CD4-positive, alpha-beta T cell (primary cell): ENCODE results near the gene MED27. TPM values are rescaled to one million over a fixed set of nuclear protein-coding genes. Genes with fewer than 3 reads are reported as not detected.

ENCODE experiments used
- ATAC-seq: fragments of 200-7000 bp; cut with Tn5 transposase; one replicate; pipeline ENCODE4 v1.10.0; 2022; ENCODE audit warnings: mild to moderate bottlenecking; ENCODE audit not compliant: poor library complexity
- CTCF ChIA-PET: fragments of 350-600 bp; sonication (Branson Sonifier 250); formaldehyde crosslinking; loops from one replicate; lab custom pipeline; 2021; ENCODE audit warnings: antibody characterized with exemption, inconsistent platforms; lab: Charles Lee
- POLR2A ChIA-PET: fragments of 350-600 bp; sonication (Branson Sonifier 250); formaldehyde crosslinking; loops from one replicate; lab custom pipeline; 2021; ENCODE audit warnings: antibody characterized with exemption, inconsistent platforms; lab: Charles Lee
- DNase-seq, 14 experiments: peaks; one replicate each; pipeline ENCODE4 v3.0.0-alpha.2; 2013 to 2020; ENCODE audit warnings: mixed read lengths in 2 of 14
- H3K27ac ChIP-seq, 2 donors: one replicate each; pipeline versions ENCODE4 v1.5.1 to v1.7.0; 2013; ENCODE audit warnings: low read length in 2 of 2, low read depth in 1 of 2, mild to moderate bottlenecking in 1 of 2
- H3K27me3 ChIP-seq, 2 experiments: 1 replicate in 1 of 2; 2 replicates in 1 of 2; pipeline versions ENCODE4 v1.6.1 to v1.7.0; 2013; ENCODE audit warnings: low read length in 2 of 2, control low read depth in 1 of 2, mild to moderate bottlenecking in 1 of 2, moderate library complexity in 1 of 2; ENCODE audit not compliant: insufficient read depth in 2 of 2, control insufficient read depth in 1 of 2
- H3K36me3 ChIP-seq: one replicate; pipeline ENCODE4 v1.6.1; 2013; ENCODE audit warnings: low read length, control low read depth; ENCODE audit not compliant: insufficient read depth
- H3K4me1 ChIP-seq: one replicate; pipeline ENCODE4 v1.6.1; 2013; ENCODE audit warnings: low read length, control low read depth; ENCODE audit not compliant: insufficient read depth
- H3K4me3 ChIP-seq: one replicate; pipeline ENCODE4 v1.5.1; 2013; ENCODE audit warnings: mild to moderate bottlenecking, low read length, moderate library complexity
- H3K9me3 ChIP-seq, 2 experiments: 1 replicate in 1 of 2; 2 replicates in 1 of 2; pipeline versions ENCODE4 v1.6.1 to v1.7.0; 2013; ENCODE audit warnings: low read length in 2 of 2, mild to moderate bottlenecking in 2 of 2, control low read depth in 1 of 2, moderate library complexity in 1 of 2; ENCODE audit not compliant: control insufficient read depth in 1 of 2, insufficient read depth in 1 of 2
- H3K27ac Mint-ChIP-seq: one replicate; pipeline ENCODE4 v1.8.0; 2020; ENCODE audit warnings: mixed read lengths
- H3K27me3 Mint-ChIP-seq: one replicate; pipeline ENCODE4 v1.8.0; 2021; ENCODE audit warnings: mixed read lengths
- H3K36me3 Mint-ChIP-seq: one replicate; pipeline ENCODE4 v1.8.0; 2021; ENCODE audit warnings: low read depth, mixed read lengths
- H3K4me1 Mint-ChIP-seq: one replicate; pipeline ENCODE4 v1.8.0; 2021; ENCODE audit warnings: low read depth, mixed read lengths
- H3K4me3 Mint-ChIP-seq: one replicate; pipeline ENCODE4 v1.8.0; 2020; ENCODE audit warnings: mild to moderate bottlenecking, mixed read lengths
- H3K9me3 Mint-ChIP-seq: one replicate; pipeline ENCODE4 v1.8.0; 2020; ENCODE audit warnings: mixed read lengths
- intact Hi-C, 2 experiments: fragments of 100-400 bp; cut with DNase I in 1 of 2; cut with micrococcal nuclease in 1 of 2; formaldehyde crosslinking; loops; one replicate each; pipeline versions ENCODE4 v1.15.1 to v1.9.0; 2023 to 2025; cut with DNase I, micrococcal nuclease
- polyA plus RNA-seq, 2 donors: library from polyadenylated mRNA; unstranded; fragments of 120-200 nt; gene quantifications; one replicate each; pipeline ENCODE4 v1.2.1, GENCODE V29; 2013
- total RNA-seq, 174 experiments: library from RNA in 2 of 174; stranded (reverse) in 2 of 174; gene quantifications; one replicate each; pipeline ENCODE4 v1.2.3 and lab custom pipeline; 2021 to 2026
- TF ChIP-seq, protein P1 (sequence below): fragments of 200-600 bp; IDR thresholded peaks from one replicate; pipeline ENCODE4 v1.8.0; 2022; ENCODE audit warnings: antibody characterized with exemption, mild to moderate bottlenecking

The MED27 gene, protein sequence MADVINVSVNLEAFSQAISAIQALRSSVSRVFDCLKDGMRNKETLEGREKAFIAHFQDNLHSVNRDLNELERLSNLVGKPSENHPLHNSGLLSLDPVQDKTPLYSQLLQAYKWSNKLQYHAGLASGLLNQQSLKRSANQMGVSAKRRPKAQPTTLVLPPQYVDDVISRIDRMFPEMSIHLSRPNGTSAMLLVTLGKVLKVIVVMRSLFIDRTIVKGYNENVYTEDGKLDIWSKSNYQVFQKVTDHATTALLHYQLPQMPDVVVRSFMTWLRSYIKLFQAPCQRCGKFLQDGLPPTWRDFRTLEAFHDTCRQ
- 10 to 100 TPM; 15.0 to 17.4 TPM for total RNA-seq
- 15.1 TPM for polyA plus RNA-seq (2013, experiment 1 of 2)
- polyA plus RNA-seq (2013, experiment 2 of 2), result 18.8 TPM
- total RNA-seq (lab: John Stamatoyannopoulos, UW), result 6.3 to 34.7 (median 14.4) reads per million in 172 experiments

- peaks cover 22% of the 10 kb centered on the region for H3K36me3 ChIP-seq
- peak within 1 kb of the TSS in 1 of 2 donors; percentile 11 for H3K27ac ChIP-seq
- H3K9me3 ChIP-seq, result no peaks in the 10 kb centered on the region
- Mint-ChIP-seq H3K36me3 (peaks cover 47% of the 10 kb centered on the region), H3K4me3 (peak within 1 kb of the TSS; percentile 91), H3K27ac (peak within 1 kb of the TSS; percentile 68), H3K9me3 (no peaks in the 10 kb centered on the region), H3K4me1 (peaks cover 47% of the 10 kb centered on the region), H3K27me3 (peaks cover 11% of the 10 kb centered on the region)
- ATAC-seq, result peak; percentile 98
- intact Hi-C loops, result loop anchor here in 1 of 2 experiments (1.0 to 10.0 kb wide), 8 partner anchors 163 to 952 kb away; partner anchors contain the start of genes AK8, GTF3C4, NUP214 and SPACA9
- H3K4me3 ChIP-seq, result peak within 1 kb of the TSS; percentile 88
- ChIA-PET CTCF (interaction anchor here (0.6 to 1.0 kb wide), 2 partner anchors 324 to 799 kb away, joined by 3 read pairs; partner anchors contain the start of gene SPACA9), POLR2A (interaction anchor here (0.7 to 1.7 kb wide), 6 partner anchors 17 to 951 kb away, joined by 4 to 7 read pairs (median 4); partner anchors contain the start of genes DDX31, GTF3C4, GTF3C5 and NTNG2)
- H3K4me1 ChIP-seq, result peaks cover 19% of the 10 kb centered on the region
- peaks cover 0 to 2% of the 10 kb centered on the region in 2 experiments for H3K27me3 ChIP-seq
- TF ChIP-seq, protein P1, sequence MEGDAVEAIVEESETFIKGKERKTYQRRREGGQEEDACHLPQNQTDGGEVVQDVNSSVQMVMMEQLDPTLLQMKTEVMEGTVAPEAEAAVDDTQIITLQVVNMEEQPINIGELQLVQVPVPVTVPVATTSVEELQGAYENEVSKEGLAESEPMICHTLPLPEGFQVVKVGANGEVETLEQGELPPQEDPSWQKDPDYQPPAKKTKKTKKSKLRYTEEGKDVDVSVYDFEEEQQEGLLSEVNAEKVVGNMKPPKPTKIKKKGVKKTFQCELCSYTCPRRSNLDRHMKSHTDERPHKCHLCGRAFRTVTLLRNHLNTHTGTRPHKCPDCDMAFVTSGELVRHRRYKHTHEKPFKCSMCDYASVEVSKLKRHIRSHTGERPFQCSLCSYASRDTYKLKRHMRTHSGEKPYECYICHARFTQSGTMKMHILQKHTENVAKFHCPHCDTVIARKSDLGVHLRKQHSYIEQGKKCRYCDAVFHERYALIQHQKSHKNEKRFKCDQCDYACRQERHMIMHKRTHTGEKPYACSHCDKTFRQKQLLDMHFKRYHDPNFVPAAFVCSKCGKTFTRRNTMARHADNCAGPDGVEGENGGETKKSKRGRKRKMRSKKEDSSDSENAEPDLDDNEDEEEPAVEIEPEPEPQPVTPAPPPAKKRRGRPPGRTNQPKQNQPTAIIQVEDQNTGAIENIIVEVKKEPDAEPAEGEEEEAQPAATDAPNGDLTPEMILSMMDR, result no peak
- peak; percentile 81 to 96 (median 92) for DNase-seq
Observed at GRCh38 chr9:132079391-132080091, at the start of gene MED27. TSS of gene MED27 (minus strand) at chr9:132079867. CDS start at chr9:132079844, 23 bp downstream.

DNA sequence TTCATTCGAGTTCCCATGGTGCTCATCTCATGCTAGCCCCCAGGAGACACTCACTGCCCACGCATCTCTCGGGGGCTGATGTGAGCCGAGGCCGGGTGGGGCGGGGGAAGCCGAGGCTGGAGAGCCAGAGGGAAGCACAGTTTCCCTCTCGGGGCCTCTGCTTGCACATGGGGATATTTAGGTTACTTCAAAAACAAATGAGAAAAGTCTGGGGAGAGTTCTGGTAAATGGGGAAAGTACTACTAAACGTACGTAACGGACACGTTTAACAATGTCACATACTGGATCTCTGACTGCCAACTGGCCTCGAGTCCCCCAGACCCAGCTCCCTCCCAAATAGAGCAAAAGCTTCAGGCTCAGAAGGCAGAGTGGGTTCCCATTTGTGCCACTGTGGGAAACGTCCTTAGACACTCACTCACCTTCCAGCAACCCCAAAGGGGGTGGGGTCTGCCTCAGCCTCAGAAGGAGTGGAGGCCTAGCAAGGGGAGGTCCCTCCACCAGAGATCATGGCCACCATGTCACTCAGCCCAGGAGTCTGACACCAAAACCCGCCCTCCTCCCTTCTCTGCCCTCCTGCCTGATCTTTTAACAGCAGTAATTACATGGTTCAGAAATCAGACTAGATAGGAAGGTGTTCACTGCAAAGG, 48.3 kb upstream of the MED27 start:
- Mint-ChIP-seq H3K9me3 (no peaks in the 10 kb centered on the region), H3K4me3 (no peak overlapping the region), H3K27ac (no peak overlapping the region), H3K27me3 (peaks cover 92% of the 10 kb centered on the region), H3K36me3 (no peaks in the 10 kb centered on the region), H3K4me1 (peaks cover 9% of the 10 kb centered on the region)
- TF ChIP-seq, protein P1, result no peak
- H3K27me3 ChIP-seq, result peaks cover 25 to 35% of the 10 kb centered on the region in 2 experiments
- DNase-seq (no peak), ATAC-seq (no peak)
- intact Hi-C loops, result no loop called here
- H3K4me1 ChIP-seq, result peaks cover 14% of the 10 kb centered on the region
- H3K36me3 ChIP-seq, result no peaks in the 10 kb centered on the region
- H3K9me3 ChIP-seq, result peaks cover 0 to 5% of the 10 kb centered on the region in 2 experiments
- ChIA-PET CTCF (no interaction called here), POLR2A (no interaction called here)
- no peak overlapping the region for H3K27ac ChIP-seq
- H3K4me3 ChIP-seq, result no peak overlapping the region

GRCh38 chr9:132126680-132127236, 47.1 kb upstream of the MED27 start:
- Mint-ChIP-seq H3K4me3 (no peak overlapping the region), H3K36me3 (no peaks in the 10 kb centered on the region), H3K4me1 (peaks cover 9% of the 10 kb centered on the region), H3K9me3 (no peaks in the 10 kb centered on the region), H3K27ac (no peak overlapping the region), H3K27me3 (peaks cover 92% of the 10 kb centered on the region)
- Histone ChIP-seq H3K27me3 (peaks cover 23 to 27% of the 10 kb centered on the region in 2 experiments), H3K27ac (no peak overlapping the region), H3K4me1 (peaks cover 14% of the 10 kb centered on the region), H3K36me3 (no peaks in the 10 kb centered on the region), H3K9me3 (no peaks in the 10 kb centered on the region), H3K4me3 (peak overlapping the region; percentile 24)
- POLR2A ChIA-PET, result no interaction called here
- TF ChIP-seq, protein P1, result no peak
- CTCF ChIA-PET, result interaction anchor here (0.7 kb wide), 1 partner anchor 173 kb away, joined by 3 read pairs; no protein-coding TSS in a partner anchor
- intact Hi-C loops, result no loop called here
- DNase-seq (no peak), ATAC-seq (no peak)
